Activated naive CD4-positive, alpha-beta T cell treated with anti-CD3 and anti-CD28 coated beads, Interleukin-2, amount 50 U/mL, for 72 hours (primary cell): ENCODE data around the gene COL16A1. TPM values are rescaled to one million over a fixed set of nuclear protein-coding genes. Genes with fewer than 3 reads are reported as not detected.

Experiments
- ATAC-seq, 2 donors: fragments of 150-1000 bp; cut with Tn5 transposase; 2 replicates each; pipeline ENCODE4 v1.10.0; 2021; ENCODE audit warnings: mild to moderate bottlenecking in 2 of 2, moderate library complexity in 2 of 2
- DNase-seq, 2 donors: peaks; one replicate each; pipeline ENCODE4 v3.0.0; 2021 to 2022; ENCODE audit warnings: low spot score in 2 of 2
- H3K27ac Mint-ChIP-seq, 2 donors: one replicate each; pipeline ENCODE4 v1.8.0; 2022; ENCODE audit warnings: mild to moderate bottlenecking in 2 of 2, mixed read lengths in 2 of 2
- H3K36me3 Mint-ChIP-seq, 2 donors: one replicate each; pipeline ENCODE4 v1.8.0; 2022; ENCODE audit warnings: mixed read lengths in 2 of 2
- H3K9me3 Mint-ChIP-seq, 2 donors: one replicate each; pipeline ENCODE4 v1.8.0; 2022; ENCODE audit warnings: mixed read lengths in 2 of 2
- total RNA-seq, 2 donors: library from RNA; stranded (reverse); gene quantifications; one replicate each; pipeline ENCODE4 v1.2.3, GENCODE V29; 2022

Gene COL16A1
- under 1 TPM in 1 of 2 donors, not detected in 1; 0.21 TPM for total RNA-seq

GRCh38 chr1:31703431-31704270 is at the start of gene COL16A1:
TSS of gene COL16A1 (minus strand) at chr1:31704017. CDS start at chr1:31702193, 1,824 bp downstream.
- Mint-ChIP-seq H3K27ac (no peak within 1 kb of the TSS), H3K36me3 (no peaks in the 10 kb centered on the region), H3K9me3 (no peaks in the 10 kb centered on the region)
- DNase-seq, result no peak
- ATAC-seq, result no peak

- DNase-seq (no peak), ATAC-seq (no peak)
- Mint-ChIP-seq H3K36me3 (no peaks in the 10 kb centered on the region), H3K27ac (peak overlapping the region; percentile 23 to 29), H3K9me3 (no peaks in the 10 kb centered on the region)
Observed at GRCh38 chr1:31752952-31753475, 49.2 kb upstream of the COL16A1 start.

GRCh38 chr1:31752258-31752657 is 48.4 kb upstream of the COL16A1 start:
- no peak for DNase-seq
- H3K36me3 Mint-ChIP-seq, result no peaks in the 10 kb centered on the region
- no peaks in the 10 kb centered on the region for H3K9me3 Mint-ChIP-seq
- H3K27ac Mint-ChIP-seq, result no peak overlapping the region
- ATAC-seq, result no peak

- DNase-seq (no peak), ATAC-seq (no peak)
- H3K9me3 Mint-ChIP-seq, result no peaks in the 10 kb centered on the region
- no peak overlapping the region for H3K27ac Mint-ChIP-seq
- H3K36me3 Mint-ChIP-seq, result no peaks in the 10 kb centered on the region
Observed at GRCh38 chr1:31751822-31752241, 48.0 kb upstream of the COL16A1 start.

GRCh38 chr1:31750858-31751510 is 47.2 kb upstream of the COL16A1 start:
- no peak for DNase-seq
- H3K36me3 Mint-ChIP-seq, result no peaks in the 10 kb centered on the region

GRCh38 chr1:31749785-31750735 is 46.2 kb upstream of the COL16A1 start:
- DNase-seq (no peak), ATAC-seq (no peak)
- H3K27ac Mint-ChIP-seq, result peak overlapping the region in 1 of 2 donors; percentile 51
- H3K9me3 Mint-ChIP-seq, result no peaks in the 10 kb centered on the region
- no peaks in the 10 kb centered on the region for H3K36me3 Mint-ChIP-seq

More at GRCh38 chr1:31750858-31751510, 47.2 kb upstream of the COL16A1 start:
- no peaks in the 10 kb centered on the region for H3K9me3 Mint-ChIP-seq
- ATAC-seq, result peak in 1 of 2 donors; percentile 26
- no peak overlapping the region for H3K27ac Mint-ChIP-seq

GRCh38 chr1:31748365-31748764 is 44.5 kb upstream of the COL16A1 start:
- no peak for ATAC-seq
- Mint-ChIP-seq H3K27ac (no peak overlapping the region), H3K9me3 (no peaks in the 10 kb centered on the region), H3K36me3 (no peaks in the 10 kb centered on the region)
- no peak for DNase-seq

- Mint-ChIP-seq H3K36me3 (no peaks in the 10 kb centered on the region), H3K27ac (peak overlapping the region in 1 of 2 donors; percentile 38), H3K9me3 (no peaks in the 10 kb centered on the region)
- DNase-seq, result no peak
- ATAC-seq, result no peak
Observed at GRCh38 chr1:31747304-31747703, 43.5 kb upstream of the COL16A1 start.

- Mint-ChIP-seq H3K27ac (peak overlapping the region in 1 of 2 donors; percentile 38), H3K9me3 (no peaks in the 10 kb centered on the region), H3K36me3 (no peaks in the 10 kb centered on the region)
- DNase-seq (no peak), ATAC-seq (peak in 1 of 2 donors; percentile 23)
Observed at GRCh38 chr1:31746687-31747086, 42.9 kb upstream of the COL16A1 start.

GRCh38 chr1:31745946-31746670 is 42.3 kb upstream of the COL16A1 start:
- H3K9me3 Mint-ChIP-seq, result no peaks in the 10 kb centered on the region
- DNase-seq, result no peak
- H3K27ac Mint-ChIP-seq, result peak overlapping the region in 1 of 2 donors; percentile 38
- ATAC-seq, result no peak
- no peaks in the 10 kb centered on the region for H3K36me3 Mint-ChIP-seq

GRCh38 chr1:31745096-31745945 is 41.5 kb upstream of the COL16A1 start:
- DNase-seq (peak in 1 of 2 donors; percentile 65), ATAC-seq (peak; percentile 74 to 85)
- no peaks in the 10 kb centered on the region for H3K9me3 Mint-ChIP-seq
- H3K36me3 Mint-ChIP-seq, result no peaks in the 10 kb centered on the region
- H3K27ac Mint-ChIP-seq, result peak overlapping the region in 1 of 2 donors; percentile 21

GRCh38 chr1:31744165-31744888 is 40.5 kb upstream of the COL16A1 start:
- ATAC-seq (no peak), DNase-seq (no peak)
- Mint-ChIP-seq H3K36me3 (no peaks in the 10 kb centered on the region), H3K9me3 (no peaks in the 10 kb centered on the region), H3K27ac (no peak overlapping the region)

- Mint-ChIP-seq H3K9me3 (no peaks in the 10 kb centered on the region), H3K36me3 (no peaks in the 10 kb centered on the region), H3K27ac (no peak overlapping the region)
- ATAC-seq (no peak), DNase-seq (no peak)
Observed at GRCh38 chr1:31742462-31743212, 38.8 kb upstream of the COL16A1 start.

GRCh38 chr1:31739346-31739745 is 35.5 kb upstream of the COL16A1 start:
- peak overlapping the region in 1 of 2 donors; percentile 4 for H3K27ac Mint-ChIP-seq

More at GRCh38 chr1:31739346-31739745, 35.5 kb upstream of the COL16A1 start:
- ATAC-seq (peak; percentile 60 to 86), DNase-seq (peak in 1 of 2 donors; percentile 50)
- Mint-ChIP-seq H3K9me3 (no peaks in the 10 kb centered on the region), H3K36me3 (no peaks in the 10 kb centered on the region)
